Measurements from ENCODE around the gene SRGAP3.

SRGAP3 gene

GRCh38 chr3:9222956-9223639, 26.3 kb downstream of the SRGAP3 start:
- H3K27me3 Mint-ChIP-seq = no peaks in the 10 kb centered on the region
- H3K9me3 Mint-ChIP-seq = no peaks in the 10 kb centered on the region
- H3K4me3 Mint-ChIP-seq = no peak overlapping the region
- no peak overlapping the region for H3K27ac Mint-ChIP-seq
- no peak for ATAC-seq
- no peak for DNase-seq
- H3K4me1 Mint-ChIP-seq = peaks cover 22% of the 10 kb centered on the region

DNA sequence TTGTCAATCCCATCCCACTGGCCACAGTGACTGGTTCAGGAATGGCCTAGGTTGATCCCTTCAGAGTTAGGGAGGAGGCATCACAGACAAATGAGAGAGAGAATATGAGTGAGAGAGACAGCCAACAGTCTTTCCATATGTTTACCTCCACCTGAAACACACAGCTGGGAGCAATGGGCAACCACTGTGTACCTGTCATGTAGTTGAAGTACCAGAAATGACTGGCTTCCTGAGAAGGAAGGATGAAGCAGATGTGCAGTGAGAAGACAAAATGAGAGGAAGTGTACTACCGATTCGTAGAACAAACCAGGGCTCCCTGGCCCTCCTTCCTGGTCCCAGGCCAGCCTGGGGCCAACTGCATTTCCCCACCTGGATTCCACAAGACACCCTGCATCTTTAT, 27.4 kb downstream of the SRGAP3 start:
- DNase-seq (no peak), ATAC-seq (no peak)
- Mint-ChIP-seq H3K9me3 (no peaks in the 10 kb centered on the region), H3K27me3 (no peaks in the 10 kb centered on the region), H3K4me1 (peaks cover 22% of the 10 kb centered on the region), H3K27ac (no peak overlapping the region), H3K4me3 (no peak overlapping the region)

GRCh38 chr3:9218514-9218846, 31.0 kb downstream of the SRGAP3 start:
- Mint-ChIP-seq H3K4me1 (peaks cover 6% of the 10 kb centered on the region), H3K27me3 (no peaks in the 10 kb centered on the region), H3K4me3 (no peak overlapping the region), H3K9me3 (no peaks in the 10 kb centered on the region), H3K27ac (no peak overlapping the region)
- no peak for DNase-seq
- ATAC-seq = no peak

GRCh38 chr3:9217784-9218513, 31.5 kb downstream of the SRGAP3 start:
- ATAC-seq (no peak), DNase-seq (no peak)
- Mint-ChIP-seq H3K9me3 (no peaks in the 10 kb centered on the region), H3K27ac (no peak overlapping the region), H3K4me3 (no peak overlapping the region), H3K27me3 (no peaks in the 10 kb centered on the region), H3K4me1 (peaks cover 6% of the 10 kb centered on the region)

DNA sequence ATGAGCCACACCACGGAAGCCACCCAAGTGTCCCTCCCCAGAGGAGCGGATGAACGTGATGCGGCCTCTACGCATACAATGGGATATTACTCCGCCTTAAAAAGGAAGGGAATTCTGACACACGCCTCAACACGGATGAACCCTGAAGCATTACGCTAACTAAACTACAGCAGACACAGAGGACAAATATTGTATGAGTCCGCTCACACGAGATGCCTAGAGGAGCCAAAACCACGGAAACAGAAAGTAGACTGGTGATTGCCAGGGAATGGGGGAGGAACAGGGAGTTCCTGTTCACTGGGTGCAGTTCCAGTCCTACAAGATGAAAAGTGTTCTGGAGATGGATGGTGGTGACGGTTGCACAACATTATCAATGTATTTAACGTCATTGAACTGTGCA, 32.7 kb downstream of the SRGAP3 start:
- H3K9me3 Mint-ChIP-seq = no peaks in the 10 kb centered on the region
- H3K27me3 Mint-ChIP-seq = no peaks in the 10 kb centered on the region
- H3K27ac Mint-ChIP-seq = no peak overlapping the region
- H3K4me3 Mint-ChIP-seq = no peak overlapping the region
- no peak for DNase-seq
- no peak for ATAC-seq
- peaks cover under 1% of the 10 kb centered on the region for H3K4me1 Mint-ChIP-seq

DNA sequence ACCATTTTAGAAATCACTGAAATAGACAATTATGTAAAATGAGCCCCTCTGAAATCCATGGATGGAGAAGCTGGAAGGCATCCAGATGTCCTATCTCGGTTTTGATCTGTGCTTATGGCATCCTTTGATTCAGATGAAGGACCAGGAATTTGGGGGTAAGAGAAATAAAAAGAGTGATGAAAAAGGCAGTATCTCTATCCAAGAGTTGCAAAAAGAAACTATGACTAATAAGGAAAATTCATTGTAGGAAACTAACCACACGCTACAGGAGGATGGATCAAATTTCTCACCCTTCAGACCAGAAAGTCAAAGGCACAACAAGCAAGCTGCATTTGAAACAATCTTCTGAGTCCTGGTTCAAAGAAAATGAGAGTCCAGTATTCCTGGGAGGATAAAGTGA, 34.8 kb downstream of the SRGAP3 start:
- no peak overlapping the region for H3K27ac Mint-ChIP-seq
- H3K4me3 Mint-ChIP-seq = no peak overlapping the region
- H3K27me3 Mint-ChIP-seq = no peaks in the 10 kb centered on the region
- no peaks in the 10 kb centered on the region for H3K4me1 Mint-ChIP-seq
- H3K9me3 Mint-ChIP-seq = no peaks in the 10 kb centered on the region
- ATAC-seq (no peak), DNase-seq (no peak)

DNA sequence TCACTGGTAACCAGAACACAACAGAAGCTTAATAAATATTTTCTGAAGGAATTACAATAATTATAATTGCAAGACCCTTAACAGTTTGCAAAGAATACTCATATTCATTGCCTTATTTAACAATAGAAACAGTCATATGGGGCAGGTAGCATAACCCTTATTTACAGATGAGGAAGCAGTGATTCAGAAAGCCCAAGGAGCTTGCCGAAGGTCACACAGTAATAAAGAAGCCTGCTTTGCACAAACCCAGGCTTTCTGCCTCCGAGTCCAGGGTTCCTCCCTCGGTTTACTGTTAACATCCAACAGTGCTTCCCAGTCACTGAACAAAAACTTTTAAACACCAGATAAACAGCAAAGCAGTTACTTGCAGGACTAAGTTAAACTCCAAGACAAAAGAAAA, 35.3 kb downstream of the SRGAP3 start:
- no peak overlapping the region for H3K4me3 Mint-ChIP-seq
- ATAC-seq = no peak
- no peaks in the 10 kb centered on the region for H3K9me3 Mint-ChIP-seq
- H3K27ac Mint-ChIP-seq = no peak overlapping the region
- DNase-seq = no peak
- H3K4me1 Mint-ChIP-seq = no peaks in the 10 kb centered on the region
- no peaks in the 10 kb centered on the region for H3K27me3 Mint-ChIP-seq

GRCh38 chr3:9213019-9213634, 36.3 kb downstream of the SRGAP3 start:
- no peaks in the 10 kb centered on the region for H3K27me3 Mint-ChIP-seq
- H3K4me3 Mint-ChIP-seq = no peak overlapping the region
- no peak for DNase-seq
- H3K4me1 Mint-ChIP-seq = no peaks in the 10 kb centered on the region
- H3K9me3 Mint-ChIP-seq = no peaks in the 10 kb centered on the region
- no peak overlapping the region for H3K27ac Mint-ChIP-seq
- no peak for ATAC-seq

DNA sequence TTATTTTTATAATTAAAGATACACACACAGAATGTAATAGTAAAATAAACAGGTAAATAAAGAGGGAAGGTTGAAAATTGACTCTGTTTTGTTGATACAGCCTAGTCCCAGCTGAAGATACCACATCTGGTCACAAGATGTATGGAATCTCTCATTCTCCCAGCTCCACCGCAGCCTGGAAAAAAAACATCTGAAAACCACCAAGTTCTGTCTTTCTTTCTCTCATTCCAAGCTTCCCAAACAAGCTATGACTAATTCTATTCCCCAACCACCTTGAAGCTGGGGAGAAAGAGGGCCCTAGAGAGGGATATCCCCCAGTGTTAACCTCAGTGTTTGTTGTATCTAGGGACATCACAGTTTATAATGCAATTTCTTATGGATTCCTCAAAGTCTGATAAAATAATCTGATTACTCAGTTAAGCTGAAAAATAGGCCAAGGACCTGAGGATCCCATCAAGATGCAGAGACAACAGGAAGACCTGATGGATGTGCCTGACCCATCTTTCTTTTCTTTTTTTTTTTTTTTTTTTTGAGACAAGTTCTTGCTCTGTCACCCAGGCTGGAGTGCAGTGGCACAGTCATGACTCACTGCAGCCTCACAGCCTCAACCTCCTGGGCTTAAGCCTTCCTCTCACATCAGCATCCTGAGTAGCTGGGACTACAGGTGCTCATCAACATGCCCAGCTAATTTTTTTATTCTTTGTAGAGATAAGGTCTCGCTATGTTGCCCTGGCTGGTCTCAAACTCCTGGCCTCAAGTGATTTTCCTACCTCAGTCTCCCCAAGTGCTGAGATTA, 38.1 kb downstream of the SRGAP3 start:
- Mint-ChIP-seq H3K9me3 (no peaks in the 10 kb centered on the region), H3K4me3 (no peak overlapping the region), H3K27ac (no peak overlapping the region), H3K4me1 (no peaks in the 10 kb centered on the region), H3K27me3 (no peaks in the 10 kb centered on the region)
- ATAC-seq (no peak), DNase-seq (no peak)

DNA sequence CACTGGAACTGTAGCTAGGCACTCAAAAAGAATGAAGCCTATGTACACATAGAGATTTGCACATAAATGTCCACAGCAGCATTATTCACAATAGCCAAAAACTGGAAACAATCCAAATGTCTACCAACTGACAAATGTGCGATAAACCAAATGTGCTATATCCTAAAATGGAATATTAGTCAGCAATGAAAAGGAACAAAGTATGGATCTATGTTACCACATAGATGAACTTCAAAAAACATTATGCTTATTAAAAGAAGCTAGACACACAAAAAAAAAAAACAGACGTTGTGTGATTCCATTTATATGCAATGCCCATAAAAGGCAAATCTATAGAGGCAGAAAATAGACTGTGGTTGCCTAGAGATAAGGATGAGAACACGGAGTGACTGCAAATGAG, 39.7 kb downstream of the SRGAP3 start:
- Mint-ChIP-seq H3K9me3 (no peaks in the 10 kb centered on the region), H3K4me3 (no peak overlapping the region), H3K27ac (no peak overlapping the region), H3K27me3 (no peaks in the 10 kb centered on the region), H3K4me1 (no peaks in the 10 kb centered on the region)
- no peak for ATAC-seq
- DNase-seq = no peak

DNA sequence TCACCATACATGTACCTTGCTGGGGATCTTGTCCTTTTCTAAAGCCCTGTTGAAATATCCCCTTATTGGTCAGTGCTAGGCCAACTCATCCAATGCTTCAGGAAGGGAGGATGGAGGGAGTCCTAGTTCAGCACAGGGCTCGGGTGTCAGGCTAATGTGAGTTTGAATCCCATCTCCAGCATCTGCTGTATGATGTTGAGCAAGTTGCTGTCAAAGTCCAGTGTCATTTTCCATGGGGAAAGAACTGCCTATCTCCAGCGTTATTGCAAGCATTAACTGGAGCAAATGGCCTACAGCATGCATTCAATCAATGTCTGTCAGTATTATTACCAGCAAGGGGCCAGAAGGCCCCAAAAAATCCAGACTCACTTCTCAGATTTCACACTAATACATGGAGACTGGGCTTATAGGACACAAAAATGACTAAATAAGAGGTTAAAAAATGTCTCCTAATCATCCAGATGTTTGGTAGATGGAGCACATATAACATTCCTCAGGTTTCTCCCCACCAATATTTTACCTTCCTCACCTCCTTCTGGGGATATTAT, 40.8 kb downstream of the SRGAP3 start:
- Mint-ChIP-seq H3K27ac (no peak overlapping the region), H3K4me3 (no peak overlapping the region), H3K27me3 (no peaks in the 10 kb centered on the region), H3K9me3 (no peaks in the 10 kb centered on the region), H3K4me1 (no peaks in the 10 kb centered on the region)
- no peak for ATAC-seq
- no peak for DNase-seq

DNA sequence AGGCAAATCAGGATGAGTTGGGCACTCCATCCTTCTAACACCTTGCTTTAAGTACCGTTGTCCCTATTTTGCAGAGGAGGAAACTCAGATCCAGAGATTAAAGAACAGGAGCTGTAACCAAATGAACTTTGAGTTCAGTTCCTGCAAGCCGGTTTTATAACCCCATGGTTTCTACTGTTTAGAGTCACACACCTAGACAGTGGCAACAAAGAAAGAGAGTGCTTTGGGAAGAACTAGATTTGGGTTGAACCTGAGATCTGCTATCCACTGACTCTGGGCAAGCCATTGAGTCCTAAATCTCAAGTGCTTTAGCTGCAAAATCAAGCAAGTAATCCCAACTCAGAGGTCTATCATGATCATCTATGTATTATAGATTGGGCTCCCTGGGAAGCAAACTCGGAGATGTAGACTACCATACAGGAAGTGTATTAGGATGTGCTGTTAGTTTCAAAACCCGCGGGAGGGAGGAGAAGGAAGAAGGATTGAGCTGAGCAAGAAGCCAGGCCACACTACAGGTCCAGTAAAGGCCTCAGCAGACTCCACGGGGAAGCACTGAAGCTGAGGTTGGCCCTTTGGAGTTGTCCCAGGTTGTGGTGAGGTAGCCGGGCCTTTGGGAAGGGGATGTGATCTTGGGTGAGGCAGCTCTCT, 42.2 kb downstream of the SRGAP3 start:
- H3K9me3 Mint-ChIP-seq = no peaks in the 10 kb centered on the region
- H3K27me3 Mint-ChIP-seq = no peaks in the 10 kb centered on the region
- H3K27ac Mint-ChIP-seq = no peak overlapping the region
- no peak overlapping the region for H3K4me3 Mint-ChIP-seq
- H3K4me1 Mint-ChIP-seq = no peaks in the 10 kb centered on the region
- no peak for ATAC-seq
- no peak for DNase-seq

- H3K27ac Mint-ChIP-seq = no peak overlapping the region
- H3K9me3 Mint-ChIP-seq = no peaks in the 10 kb centered on the region
- no peaks in the 10 kb centered on the region for H3K4me1 Mint-ChIP-seq
- ATAC-seq (no peak), DNase-seq (no peak)
- no peak overlapping the region for H3K4me3 Mint-ChIP-seq
- no peaks in the 10 kb centered on the region for H3K27me3 Mint-ChIP-seq
These were observed 43.2 kb downstream of the SRGAP3 start for GRCh38 chr3:9206287-9206686.

DNA sequence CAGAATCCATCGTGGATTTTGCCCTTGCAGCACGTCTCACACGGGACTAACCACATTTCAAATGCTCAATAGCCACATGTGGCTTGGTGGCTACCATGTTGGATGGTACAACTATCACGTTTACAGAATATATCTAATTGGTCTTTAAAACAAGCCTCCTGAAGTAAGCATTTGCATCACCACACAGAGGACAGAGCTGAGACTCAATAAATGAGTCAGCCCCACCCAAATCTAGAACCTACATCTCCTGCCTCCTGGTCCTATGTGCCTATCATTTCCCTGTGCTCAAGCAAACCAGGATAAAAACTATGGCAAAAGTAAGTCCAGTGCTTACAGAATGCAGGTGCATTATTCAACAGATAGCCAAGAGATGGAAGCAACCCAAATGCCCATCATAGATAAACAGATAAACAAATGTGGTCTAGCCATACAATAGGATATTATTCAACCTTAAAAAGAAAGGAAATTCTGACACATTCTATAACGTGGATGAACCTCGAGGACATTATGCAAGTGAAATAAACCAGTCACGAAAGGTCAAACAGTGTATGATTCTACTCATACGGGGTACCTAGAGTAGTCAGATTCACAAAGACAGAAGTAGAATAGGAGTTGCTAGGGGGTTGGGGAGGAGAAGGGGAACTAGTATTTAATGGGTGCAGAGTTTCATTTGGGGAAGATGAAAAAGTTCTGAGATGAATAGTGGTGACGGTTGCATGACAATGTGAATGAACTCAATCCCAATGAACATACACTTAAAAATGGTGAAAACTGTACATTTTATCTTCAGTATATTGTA, 43.9 kb downstream of the SRGAP3 start:
- no peak for DNase-seq
- H3K4me3 Mint-ChIP-seq = no peak overlapping the region
- no peaks in the 10 kb centered on the region for H3K9me3 Mint-ChIP-seq
- no peaks in the 10 kb centered on the region for H3K4me1 Mint-ChIP-seq
- ATAC-seq = no peak
- no peak overlapping the region for H3K27ac Mint-ChIP-seq
- H3K27me3 Mint-ChIP-seq = no peaks in the 10 kb centered on the region
